Measurements from ENCODE around the gene KRTAP5-3.

DNA sequence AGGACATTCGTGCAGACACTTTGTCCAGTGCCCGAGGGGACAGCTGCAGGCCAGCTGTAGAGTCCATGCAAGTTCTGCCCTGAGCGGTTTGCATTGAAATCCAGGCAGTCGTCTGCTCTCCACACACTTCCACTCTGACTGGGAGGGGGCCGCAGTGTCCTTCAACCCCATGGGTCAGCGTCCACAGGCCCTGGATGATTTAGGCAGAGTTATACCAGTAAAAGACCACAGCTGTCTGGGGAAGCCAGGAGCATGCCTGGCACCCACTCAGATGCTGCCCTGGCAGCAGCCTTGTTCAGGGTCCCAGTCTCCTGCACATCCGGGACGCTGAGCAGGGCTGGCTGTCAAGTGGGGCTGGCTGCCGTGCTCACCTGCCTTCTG lies 47.8 kb upstream of the KRTAP5-3 start:
- TF ChIP-seq TAF1 (IDR thresholded peaks at IDR 0.05; ENCODE audit: borderline replicate concordance, insufficient read depth, low read length) (no peak), SIN3A (IDR thresholded peaks at IDR 0.05; ENCODE audit: borderline replicate concordance, insufficient read depth, low read length) (no peak)
- TF ChIP-seq, protein P1, sequence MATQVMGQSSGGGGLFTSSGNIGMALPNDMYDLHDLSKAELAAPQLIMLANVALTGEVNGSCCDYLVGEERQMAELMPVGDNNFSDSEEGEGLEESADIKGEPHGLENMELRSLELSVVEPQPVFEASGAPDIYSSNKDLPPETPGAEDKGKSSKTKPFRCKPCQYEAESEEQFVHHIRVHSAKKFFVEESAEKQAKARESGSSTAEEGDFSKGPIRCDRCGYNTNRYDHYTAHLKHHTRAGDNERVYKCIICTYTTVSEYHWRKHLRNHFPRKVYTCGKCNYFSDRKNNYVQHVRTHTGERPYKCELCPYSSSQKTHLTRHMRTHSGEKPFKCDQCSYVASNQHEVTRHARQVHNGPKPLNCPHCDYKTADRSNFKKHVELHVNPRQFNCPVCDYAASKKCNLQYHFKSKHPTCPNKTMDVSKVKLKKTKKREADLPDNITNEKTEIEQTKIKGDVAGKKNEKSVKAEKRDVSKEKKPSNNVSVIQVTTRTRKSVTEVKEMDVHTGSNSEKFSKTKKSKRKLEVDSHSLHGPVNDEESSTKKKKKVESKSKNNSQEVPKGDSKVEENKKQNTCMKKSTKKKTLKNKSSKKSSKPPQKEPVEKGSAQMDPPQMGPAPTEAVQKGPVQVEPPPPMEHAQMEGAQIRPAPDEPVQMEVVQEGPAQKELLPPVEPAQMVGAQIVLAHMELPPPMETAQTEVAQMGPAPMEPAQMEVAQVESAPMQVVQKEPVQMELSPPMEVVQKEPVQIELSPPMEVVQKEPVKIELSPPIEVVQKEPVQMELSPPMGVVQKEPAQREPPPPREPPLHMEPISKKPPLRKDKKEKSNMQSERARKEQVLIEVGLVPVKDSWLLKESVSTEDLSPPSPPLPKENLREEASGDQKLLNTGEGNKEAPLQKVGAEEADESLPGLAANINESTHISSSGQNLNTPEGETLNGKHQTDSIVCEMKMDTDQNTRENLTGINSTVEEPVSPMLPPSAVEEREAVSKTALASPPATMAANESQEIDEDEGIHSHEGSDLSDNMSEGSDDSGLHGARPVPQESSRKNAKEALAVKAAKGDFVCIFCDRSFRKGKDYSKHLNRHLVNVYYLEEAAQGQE (IDR thresholded peaks at IDR 0.05; ENCODE audit: insufficient read depth in 1 of 2, low read depth in 2 of 2, low read length in 2 of 2), result no peak
